ENCODE results near the gene PPIG. TPM values are rescaled to one million over a fixed set of nuclear protein-coding genes. Genes with fewer than 3 reads are reported as not detected.

PPIG gene
- total RNA-seq, 1 experiment from 2014 or later, result 46.5 TPM

DNA sequence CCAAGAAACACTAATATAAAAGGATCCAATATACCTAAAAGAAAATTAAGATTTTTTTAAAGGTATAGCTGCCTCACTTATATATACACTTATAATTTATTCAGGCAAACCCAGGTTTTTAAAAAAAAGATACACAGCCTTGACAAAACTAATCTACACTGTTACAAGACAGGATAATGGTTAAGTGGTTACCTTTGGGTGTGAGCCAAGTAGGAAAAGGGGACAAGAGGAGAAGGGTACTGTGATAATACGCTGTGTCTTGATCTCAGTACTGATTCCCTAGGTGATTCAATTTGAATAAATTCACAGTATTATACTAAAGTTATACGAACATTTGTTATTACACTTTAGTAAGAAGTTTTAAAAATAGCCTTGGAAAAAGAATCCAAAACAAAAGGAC is 44.0 kb upstream of the PPIG start:
- Histone ChIP-seq H3K9me3 (ENCODE audit: control insufficient read depth, insufficient read depth, low read depth, low read length) (no peaks in the 10 kb centered on the region), H3K4me3 (ENCODE audit: low read depth in 2 of 2, low read length in 2 of 2) (no peak overlapping the region), H3K36me3 (ENCODE audit: control insufficient read depth, insufficient read depth, low read length) (no peaks in the 10 kb centered on the region), H3K27ac (ENCODE audit: low read length) (no peak overlapping the region), H3K27me3 (ENCODE audit: control insufficient read depth, insufficient read depth, low read length) (no peaks in the 10 kb centered on the region), H3K4me1 (ENCODE audit: control insufficient read depth, insufficient read depth, low read length) (no peaks in the 10 kb centered on the region)
- CTCF ChIA-PET, result no interaction called here
- intact Hi-C loops (cut with micrococcal nuclease; ENCODE audit: unreplicated experiment), result no loop called here
- BruUV-seq (replicated peaks), result no TSS peak
- POLR2A ChIA-PET, result no interaction called here
- TF ChIP-seq POLR2AphosphoS5 (IDR thresholded peaks at IDR 0.05; ENCODE audit: low read depth, low read length), result no peak
- no peak for TF ChIP-seq TCF7L2 (IDR thresholded peaks at IDR 0.05; ENCODE audit: low read depth, low read length)
- TF ChIP-seq, protein P1, sequence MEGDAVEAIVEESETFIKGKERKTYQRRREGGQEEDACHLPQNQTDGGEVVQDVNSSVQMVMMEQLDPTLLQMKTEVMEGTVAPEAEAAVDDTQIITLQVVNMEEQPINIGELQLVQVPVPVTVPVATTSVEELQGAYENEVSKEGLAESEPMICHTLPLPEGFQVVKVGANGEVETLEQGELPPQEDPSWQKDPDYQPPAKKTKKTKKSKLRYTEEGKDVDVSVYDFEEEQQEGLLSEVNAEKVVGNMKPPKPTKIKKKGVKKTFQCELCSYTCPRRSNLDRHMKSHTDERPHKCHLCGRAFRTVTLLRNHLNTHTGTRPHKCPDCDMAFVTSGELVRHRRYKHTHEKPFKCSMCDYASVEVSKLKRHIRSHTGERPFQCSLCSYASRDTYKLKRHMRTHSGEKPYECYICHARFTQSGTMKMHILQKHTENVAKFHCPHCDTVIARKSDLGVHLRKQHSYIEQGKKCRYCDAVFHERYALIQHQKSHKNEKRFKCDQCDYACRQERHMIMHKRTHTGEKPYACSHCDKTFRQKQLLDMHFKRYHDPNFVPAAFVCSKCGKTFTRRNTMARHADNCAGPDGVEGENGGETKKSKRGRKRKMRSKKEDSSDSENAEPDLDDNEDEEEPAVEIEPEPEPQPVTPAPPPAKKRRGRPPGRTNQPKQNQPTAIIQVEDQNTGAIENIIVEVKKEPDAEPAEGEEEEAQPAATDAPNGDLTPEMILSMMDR (IDR thresholded peaks at IDR 0.05), result no peak
- TF ChIP-seq, protein P2, sequence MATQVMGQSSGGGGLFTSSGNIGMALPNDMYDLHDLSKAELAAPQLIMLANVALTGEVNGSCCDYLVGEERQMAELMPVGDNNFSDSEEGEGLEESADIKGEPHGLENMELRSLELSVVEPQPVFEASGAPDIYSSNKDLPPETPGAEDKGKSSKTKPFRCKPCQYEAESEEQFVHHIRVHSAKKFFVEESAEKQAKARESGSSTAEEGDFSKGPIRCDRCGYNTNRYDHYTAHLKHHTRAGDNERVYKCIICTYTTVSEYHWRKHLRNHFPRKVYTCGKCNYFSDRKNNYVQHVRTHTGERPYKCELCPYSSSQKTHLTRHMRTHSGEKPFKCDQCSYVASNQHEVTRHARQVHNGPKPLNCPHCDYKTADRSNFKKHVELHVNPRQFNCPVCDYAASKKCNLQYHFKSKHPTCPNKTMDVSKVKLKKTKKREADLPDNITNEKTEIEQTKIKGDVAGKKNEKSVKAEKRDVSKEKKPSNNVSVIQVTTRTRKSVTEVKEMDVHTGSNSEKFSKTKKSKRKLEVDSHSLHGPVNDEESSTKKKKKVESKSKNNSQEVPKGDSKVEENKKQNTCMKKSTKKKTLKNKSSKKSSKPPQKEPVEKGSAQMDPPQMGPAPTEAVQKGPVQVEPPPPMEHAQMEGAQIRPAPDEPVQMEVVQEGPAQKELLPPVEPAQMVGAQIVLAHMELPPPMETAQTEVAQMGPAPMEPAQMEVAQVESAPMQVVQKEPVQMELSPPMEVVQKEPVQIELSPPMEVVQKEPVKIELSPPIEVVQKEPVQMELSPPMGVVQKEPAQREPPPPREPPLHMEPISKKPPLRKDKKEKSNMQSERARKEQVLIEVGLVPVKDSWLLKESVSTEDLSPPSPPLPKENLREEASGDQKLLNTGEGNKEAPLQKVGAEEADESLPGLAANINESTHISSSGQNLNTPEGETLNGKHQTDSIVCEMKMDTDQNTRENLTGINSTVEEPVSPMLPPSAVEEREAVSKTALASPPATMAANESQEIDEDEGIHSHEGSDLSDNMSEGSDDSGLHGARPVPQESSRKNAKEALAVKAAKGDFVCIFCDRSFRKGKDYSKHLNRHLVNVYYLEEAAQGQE (IDR thresholded peaks at IDR 0.05; ENCODE audit: insufficient read depth in 1 of 2, low read depth in 2 of 2, low read length in 1 of 2), result no peak
- no peak for TF ChIP-seq SIN3A (IDR thresholded peaks at IDR 0.05; ENCODE audit: borderline replicate concordance, insufficient read depth, low read depth, low read length)
- no peak for ATAC-seq
- in situ Hi-C loops (cut with HindIII; ENCODE audit: low pct_unique_long_range_greater_than_20kb, low sequenced_read_pairs), result no loop called here
- no peak for DNase-seq (ENCODE audit: low read depth, low spot score)

DNA sequence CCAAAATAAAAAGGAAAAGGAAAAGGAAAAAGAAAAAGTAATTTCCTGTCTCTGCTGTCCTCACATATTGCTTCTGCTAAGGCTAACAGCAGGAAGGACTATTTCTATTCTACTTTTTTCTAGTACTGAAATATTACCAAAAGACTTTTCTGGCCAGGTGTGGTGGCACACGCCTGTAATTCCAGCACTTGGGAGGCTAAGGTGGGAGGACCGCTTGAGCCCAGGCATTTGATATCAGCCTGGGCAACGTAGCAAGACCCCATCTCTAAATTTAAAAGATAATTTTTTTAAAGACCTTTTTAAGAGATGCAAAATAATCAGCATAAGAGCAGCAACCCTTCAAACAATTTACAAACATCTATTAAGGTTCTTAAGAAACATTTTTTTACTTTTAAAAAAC is 41.7 kb upstream of the PPIG start:
- ATAC-seq (no peak), DNase-seq (ENCODE audit: low read depth, low spot score) (no peak)
- Histone ChIP-seq H3K4me1 (ENCODE audit: control insufficient read depth, insufficient read depth, low read length) (no peaks in the 10 kb centered on the region), H3K36me3 (ENCODE audit: control insufficient read depth, insufficient read depth, low read length) (no peaks in the 10 kb centered on the region), H3K27ac (ENCODE audit: low read length) (no peak overlapping the region), H3K4me3 (ENCODE audit: low read depth in 2 of 2, low read length in 2 of 2) (no peak overlapping the region), H3K9me3 (ENCODE audit: control insufficient read depth, insufficient read depth, low read depth, low read length) (no peaks in the 10 kb centered on the region), H3K27me3 (ENCODE audit: control insufficient read depth, insufficient read depth, low read length) (no peaks in the 10 kb centered on the region)
- ChIA-PET POLR2A (no interaction called here), CTCF (no interaction called here)
- intact Hi-C loops (cut with micrococcal nuclease; ENCODE audit: unreplicated experiment) (no loop called here), in situ Hi-C loops (cut with HindIII; ENCODE audit: low pct_unique_long_range_greater_than_20kb, low sequenced_read_pairs) (no loop called here)
- no TSS peak for BruUV-seq (replicated peaks)
- TF ChIP-seq, protein P2 (IDR thresholded peaks at IDR 0.05; ENCODE audit: insufficient read depth in 1 of 2, low read depth in 2 of 2, low read length in 1 of 2), result no peak
- TF ChIP-seq, protein P1 (IDR thresholded peaks at IDR 0.05), result no peak
- no peak for TF ChIP-seq SIN3A (IDR thresholded peaks at IDR 0.05; ENCODE audit: borderline replicate concordance, insufficient read depth, low read depth, low read length)
- no peak for TF ChIP-seq TCF7L2 (IDR thresholded peaks at IDR 0.05; ENCODE audit: low read depth, low read length)
- no peak for TF ChIP-seq POLR2AphosphoS5 (IDR thresholded peaks at IDR 0.05; ENCODE audit: low read depth, low read length)

All from Panc1 (cell line).